GM21723 (cell line): ENCODE results near the gene FPR2.

ENCODE experiments used
- ATAC-seq: cut with Tn5 transposase; IDR thresholded peaks from one replicate; pipeline ENCODE4 v1.9.1; 2021; ENCODE audit warnings: mild to moderate bottlenecking, moderate library complexity; ENCODE audit not compliant: unreplicated experiment

The FPR2 gene

GRCh38 chr19:51781999-51782398 lies 21.0 kb downstream of the FPR2 start:
- no peak for ATAC-seq

GRCh38 chr19:51783372-51783771 lies 22.4 kb downstream of the FPR2 start:
- no peak for ATAC-seq

- no peak for ATAC-seq
Measured at GRCh38 chr19:51784109-51784785, 23.3 kb downstream of the FPR2 start.

- no peak for ATAC-seq
Measured at GRCh38 chr19:51784922-51785690, 24.1 kb downstream of the FPR2 start.

GRCh38 chr19:51786646-51787494 lies 25.9 kb downstream of the FPR2 start:
- ATAC-seq = no peak

GRCh38 chr19:51788029-51788428 lies 27.0 kb downstream of the FPR2 start:
- no peak for ATAC-seq

- no peak for ATAC-seq
Measured at GRCh38 chr19:51789061-51789795, 28.2 kb downstream of the FPR2 start.

GRCh38 chr19:51792932-51793331 lies 32.0 kb downstream of the FPR2 start:
- ATAC-seq = no peak

GRCh38 chr19:51793994-51794393 lies 33.0 kb downstream of the FPR2 start:
- ATAC-seq = no peak

GRCh38 chr19:51794885-51795490 lies 34.0 kb downstream of the FPR2 start, which contains the start of gene FPR3:
FPR3 (plus strand) TSS chr19:51795157; CDS start chr19:51823749, 28,592 bp downstream.
- ATAC-seq = no peak

GRCh38 chr19:51796195-51796679 lies 35.3 kb downstream of the FPR2 start:
- ATAC-seq = no peak

- ATAC-seq = no peak
Measured at GRCh38 chr19:51797480-51797879, 36.5 kb downstream of the FPR2 start.

GRCh38 chr19:51798062-51798461 lies 37.1 kb downstream of the FPR2 start:
- ATAC-seq = no peak

- ATAC-seq = no peak
Measured at GRCh38 chr19:51799034-51799773, 38.2 kb downstream of the FPR2 start.

- no peak for ATAC-seq
Measured at GRCh38 chr19:51799774-51800472, 38.9 kb downstream of the FPR2 start.

GRCh38 chr19:51800473-51801244 lies 39.7 kb downstream of the FPR2 start:
- ATAC-seq = no peak

- no peak for ATAC-seq
Measured at GRCh38 chr19:51802775-51803174, 41.8 kb downstream of the FPR2 start.

- ATAC-seq = no peak
Measured at GRCh38 chr19:51803519-51803918, 42.5 kb downstream of the FPR2 start.
